IPS DF 6.9 (cell line): Measurements from ENCODE around the gene RAPGEF6.

Source experiments
- DNase-seq: peaks from one replicate; pipeline ENCODE4 v3.0.0-alpha.2; 2013; ENCODE audit warnings: low read depth, low spot score
- H3K27ac ChIP-seq: one replicate; pipeline ENCODE4 v1.5.1; 2013; ENCODE audit warnings: low read length, control low read depth
- H3K27me3 ChIP-seq: 2 replicates; pipeline ENCODE4 v1.6.1; 2013; ENCODE audit warnings: mild to moderate bottlenecking, low read length; ENCODE audit not compliant: control insufficient read depth, insufficient read depth
- H3K36me3 ChIP-seq: 2 replicates; pipeline ENCODE4 v1.6.1; 2013; ENCODE audit warnings: low read length; ENCODE audit not compliant: control insufficient read depth, insufficient read depth
- H3K4me1 ChIP-seq: 2 replicates; pipeline ENCODE4 v1.6.1; 2013; ENCODE audit warnings: low read length; ENCODE audit not compliant: control insufficient read depth, insufficient read depth
- H3K4me3 ChIP-seq: 2 replicates; pipeline ENCODE4 v1.5.1; 2013; ENCODE audit warnings: mild to moderate bottlenecking, low read length
- H3K9me3 ChIP-seq: 2 replicates; pipeline ENCODE4 v1.6.1; 2013; ENCODE audit warnings: low read length, inconsistent platforms; ENCODE audit not compliant: control insufficient read depth, insufficient read depth
- WGBS: extraction: QIAGEN DNeasy Blood & Tissue Kit; methylation state at CpG from one replicate; pipeline ENCODE4 v1.1.7; 2013; ENCODE audit warnings: mixed read lengths, missing lambda C conversion rate; ENCODE audit not compliant: insufficient read length, insufficient coverage; 5-methylcytosine and 5-hydroxymethylcytosine counted together

Gene RAPGEF6

DNA sequence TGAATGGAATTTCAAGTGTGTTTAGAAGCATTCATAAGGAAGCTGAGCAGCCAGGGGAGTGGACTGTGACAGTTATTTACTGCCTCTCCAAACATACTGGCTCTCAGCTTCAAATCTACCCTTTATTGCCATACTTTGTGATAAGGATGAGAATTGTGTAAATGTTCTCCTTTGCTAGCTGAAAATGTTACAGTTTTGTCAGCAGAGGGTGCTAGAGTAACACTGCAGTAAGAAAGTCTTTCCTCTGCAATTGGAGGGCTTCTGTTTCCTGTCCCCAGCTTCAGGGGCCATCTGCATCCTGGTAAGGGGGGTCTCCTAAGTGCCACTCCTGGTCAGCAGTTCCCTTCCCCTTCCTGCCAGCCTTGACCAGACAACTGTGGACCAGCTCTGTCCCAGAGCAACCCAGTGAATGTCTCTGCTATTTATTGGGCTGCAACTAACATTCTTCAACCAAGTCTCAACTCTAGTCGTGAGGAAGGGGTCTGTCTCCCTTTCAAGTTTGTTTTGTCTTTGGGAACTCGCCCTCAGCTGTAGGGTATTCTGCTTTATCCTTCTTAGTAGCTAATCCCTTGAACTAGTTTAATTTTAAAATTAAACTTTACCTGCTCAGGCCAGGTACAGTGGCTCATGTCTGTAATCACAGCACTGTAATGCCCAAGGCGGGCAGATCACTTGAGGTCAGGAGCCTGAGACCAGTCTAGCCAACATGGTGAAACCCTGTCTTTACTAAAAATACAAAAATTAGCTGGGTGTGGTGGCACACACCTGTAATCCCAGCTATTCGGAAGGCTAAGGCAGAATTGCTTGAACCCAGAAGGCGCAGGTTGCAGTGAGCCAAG, 45.3 kb downstream of the RAPGEF6 start:
- peak; percentile 18 for DNase-seq
- no peaks in the 10 kb centered on the region for H3K9me3 ChIP-seq
- whole genome bisulfite sequencing = no CpG with 5 or more reads among the region's 5 CpGs
- H3K4me1 ChIP-seq = peaks cover 1% of the 10 kb centered on the region; the same call in 1 of the 2 replicates
- no peaks in the 10 kb centered on the region for H3K36me3 ChIP-seq
- H3K27me3 ChIP-seq = no peaks in the 10 kb centered on the region
- H3K27ac ChIP-seq = no peak overlapping the region
- no peak overlapping the region for H3K4me3 ChIP-seq

DNA sequence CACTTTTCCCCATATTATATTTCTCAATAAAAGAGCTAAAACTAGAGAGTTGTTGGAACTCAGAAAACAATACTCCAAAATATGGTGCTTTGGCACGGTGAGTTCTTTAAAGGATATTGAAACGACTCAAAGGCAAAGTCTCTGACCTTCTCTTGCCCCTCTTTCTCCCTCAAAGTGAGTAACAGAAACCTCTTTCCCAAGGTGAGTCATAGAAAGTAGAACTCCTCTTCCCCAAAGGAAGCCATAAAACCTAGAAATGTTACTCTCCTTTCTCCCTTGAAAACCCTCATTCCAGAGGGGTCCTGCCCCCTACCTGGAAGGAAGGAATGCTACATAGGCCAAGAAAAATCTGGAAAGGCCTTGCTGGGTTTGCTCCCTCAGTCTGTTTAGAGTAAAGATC, 47.5 kb downstream of the RAPGEF6 start:
- Histone ChIP-seq H3K4me1 (peaks cover 1% of the 10 kb centered on the region; the same call in 1 of the 2 replicates), H3K4me3 (no peak overlapping the region), H3K27ac (no peak overlapping the region), H3K9me3 (no peaks in the 10 kb centered on the region), H3K27me3 (no peaks in the 10 kb centered on the region), H3K36me3 (no peaks in the 10 kb centered on the region)
- DNase-seq = no peak
- no CpG with 5 or more reads among the region's 2 CpGs for WGBS

DNA sequence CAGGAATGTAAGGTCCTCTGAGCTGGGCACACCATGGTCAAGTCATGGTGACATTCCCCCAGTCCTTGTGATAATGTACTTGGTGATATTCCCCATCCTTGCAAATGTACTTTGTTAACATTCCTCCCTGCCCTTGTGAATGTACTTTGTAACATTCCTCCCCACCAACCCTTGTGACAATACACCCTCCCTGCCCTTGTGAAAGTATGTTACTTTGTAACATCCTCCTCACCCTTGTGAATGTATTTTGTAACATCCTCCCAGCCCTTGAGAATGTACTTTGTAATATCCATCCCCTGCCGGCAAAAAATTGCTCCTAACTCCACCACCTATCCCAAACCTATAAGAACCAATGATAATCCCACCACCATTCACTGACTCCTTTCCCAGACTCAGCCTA, 53.3 kb downstream of the RAPGEF6 start:
- H3K36me3 ChIP-seq = no peaks in the 10 kb centered on the region; the same call in 1 of the 2 replicates

DNA sequence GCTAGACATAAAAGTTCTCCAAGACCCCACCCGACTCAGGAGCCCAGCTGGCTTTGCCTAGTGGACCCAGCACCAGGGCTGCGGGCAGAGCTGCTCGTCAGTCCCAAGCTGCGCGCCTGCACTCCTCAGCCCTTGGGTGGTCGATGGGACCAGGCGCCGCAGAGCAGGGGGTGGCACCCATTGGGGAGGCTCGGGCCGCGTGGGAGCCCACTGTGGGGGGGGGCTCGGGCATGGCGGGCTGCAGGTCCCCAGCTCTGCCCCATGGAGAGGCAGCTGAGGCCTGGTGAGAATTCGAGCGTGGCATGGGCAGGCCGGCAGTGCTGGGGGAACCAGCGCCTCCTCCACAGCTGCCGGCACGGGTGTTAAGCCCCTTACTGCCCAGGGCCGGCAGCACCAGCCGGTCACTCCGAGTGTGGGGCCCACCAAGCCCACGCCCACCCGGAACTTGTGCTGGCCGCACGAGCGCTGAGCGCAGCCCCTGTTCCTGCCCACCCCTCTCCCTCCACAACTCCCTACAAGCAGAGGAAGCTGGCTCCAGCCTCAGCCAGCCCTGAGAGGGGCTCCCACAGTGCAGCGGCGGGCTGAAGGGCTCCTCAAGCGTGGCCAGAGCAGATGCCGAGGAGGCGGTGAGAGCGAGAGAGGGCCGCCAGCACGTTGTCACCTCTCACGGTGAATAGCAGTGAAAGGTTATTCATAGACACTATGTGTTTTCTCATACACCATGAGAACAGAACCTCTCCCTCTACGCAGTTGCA, 54.9 kb downstream of the RAPGEF6 start:
- Histone ChIP-seq H3K36me3 (no peaks in the 10 kb centered on the region; the same call in 1 of the 2 replicates), H3K27me3 (no peaks in the 10 kb centered on the region), H3K4me3 (no peak overlapping the region), H3K9me3 (no peaks in the 10 kb centered on the region; the same call in 1 of the 2 replicates), H3K27ac (no peak overlapping the region), H3K4me1 (no peaks in the 10 kb centered on the region)
- no CpG with 5 or more reads among the region's 38 CpGs for WGBS
- no peak for DNase-seq

More for the DNA sequence above, 53.3 kb downstream of the RAPGEF6 start:
- Histone ChIP-seq H3K4me1 (no peaks in the 10 kb centered on the region), H3K27ac (no peak overlapping the region), H3K9me3 (no peaks in the 10 kb centered on the region; the same call in 1 of the 2 replicates), H3K4me3 (no peak overlapping the region), H3K27me3 (no peaks in the 10 kb centered on the region)
- no peak for DNase-seq
- WGBS = no CpG with 5 or more reads among the region's 1 CpG

DNA sequence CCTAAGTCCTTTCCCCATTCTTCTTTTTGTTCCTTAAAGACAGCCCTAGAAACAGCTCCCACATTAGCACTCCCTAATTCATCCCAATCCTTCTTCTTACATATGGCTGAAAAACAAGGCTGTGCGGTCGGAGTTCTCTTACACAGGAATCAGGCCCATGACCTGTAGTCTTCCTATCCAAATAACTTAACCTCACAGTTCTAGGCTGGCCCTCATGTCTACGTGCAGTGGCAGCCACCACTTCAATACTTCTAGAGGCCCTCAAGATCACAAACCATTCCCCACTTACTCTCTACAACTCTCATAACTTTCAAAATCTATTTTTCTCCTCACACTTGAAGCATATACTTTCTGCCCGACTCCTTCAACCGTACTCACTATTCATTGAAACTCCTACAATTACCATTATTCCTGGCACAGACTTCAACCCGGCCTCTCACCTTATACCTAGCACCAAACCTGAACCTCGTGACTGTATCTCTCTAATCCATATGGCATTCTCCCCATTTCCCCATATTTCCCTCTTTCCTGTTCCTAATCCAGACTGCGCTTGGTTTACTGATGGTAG, 59.3 kb downstream of the RAPGEF6 start:
- Histone ChIP-seq H3K27ac (no peak overlapping the region), H3K9me3 (no peaks in the 10 kb centered on the region), H3K27me3 (no peaks in the 10 kb centered on the region), H3K4me3 (no peak overlapping the region), H3K36me3 (no peaks in the 10 kb centered on the region; the same call in 1 of the 2 replicates), H3K4me1 (no peaks in the 10 kb centered on the region)
- no peak for DNase-seq
- WGBS = 100% methylated on average over 2 of the region's 8 CpGs

DNA sequence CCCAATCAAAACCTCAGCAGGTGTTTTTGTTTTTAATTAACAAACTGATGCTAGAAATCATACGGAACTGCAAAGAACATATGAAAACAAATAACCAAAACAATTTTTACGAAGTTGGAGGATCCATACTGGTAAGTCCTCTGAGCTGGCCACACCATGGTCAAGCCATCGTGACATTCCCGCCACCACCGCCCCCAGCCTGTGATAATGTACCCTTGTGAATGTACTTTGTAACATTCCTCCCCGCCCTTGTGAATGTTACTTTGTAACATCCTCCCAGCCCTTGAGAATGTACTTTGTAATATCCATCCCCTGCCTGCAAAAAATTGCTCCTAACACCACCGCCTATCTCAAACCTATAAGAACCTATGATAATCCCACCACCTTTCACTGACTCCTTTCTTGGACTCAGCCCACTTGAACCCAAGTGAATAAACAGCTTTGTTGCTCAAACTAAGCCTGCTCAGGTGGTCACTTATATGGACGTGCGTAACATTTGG, 63.3 kb downstream of the RAPGEF6 start:
- Histone ChIP-seq H3K36me3 (no peaks in the 10 kb centered on the region), H3K4me1 (no peaks in the 10 kb centered on the region), H3K9me3 (no peaks in the 10 kb centered on the region), H3K4me3 (no peak overlapping the region), H3K27me3 (no peaks in the 10 kb centered on the region), H3K27ac (no peak overlapping the region)
- DNase-seq = no peak
- WGBS = no CpG with 5 or more reads among the region's 9 CpGs

DNA sequence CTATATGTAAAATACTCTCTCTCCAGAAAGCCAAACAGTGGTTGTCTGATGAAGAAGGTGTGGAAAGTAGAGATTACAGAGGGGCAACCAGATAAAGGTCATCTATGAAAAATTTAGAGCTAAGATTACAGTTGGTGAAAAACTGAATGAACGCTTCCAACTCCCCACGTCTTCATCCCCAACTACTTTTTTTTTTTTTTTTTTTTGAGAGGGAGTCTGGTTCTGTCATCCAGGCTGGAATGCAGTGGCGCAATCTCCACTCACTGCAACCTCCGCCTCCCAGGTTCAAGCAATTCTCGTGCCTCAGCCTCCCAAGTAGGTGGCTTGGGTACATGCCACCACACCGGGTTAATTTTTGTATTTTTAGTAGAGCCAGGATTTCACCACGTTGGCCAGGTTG, 64.3 kb downstream of the RAPGEF6 start:
- no peak overlapping the region for H3K27ac ChIP-seq
- no CpG with 5 or more reads among the region's 7 CpGs for WGBS
- H3K36me3 ChIP-seq = no peaks in the 10 kb centered on the region
- DNase-seq = no peak
- no peaks in the 10 kb centered on the region for H3K27me3 ChIP-seq
- no peaks in the 10 kb centered on the region for H3K9me3 ChIP-seq
- no peaks in the 10 kb centered on the region for H3K4me1 ChIP-seq
- no peak overlapping the region for H3K4me3 ChIP-seq

DNA sequence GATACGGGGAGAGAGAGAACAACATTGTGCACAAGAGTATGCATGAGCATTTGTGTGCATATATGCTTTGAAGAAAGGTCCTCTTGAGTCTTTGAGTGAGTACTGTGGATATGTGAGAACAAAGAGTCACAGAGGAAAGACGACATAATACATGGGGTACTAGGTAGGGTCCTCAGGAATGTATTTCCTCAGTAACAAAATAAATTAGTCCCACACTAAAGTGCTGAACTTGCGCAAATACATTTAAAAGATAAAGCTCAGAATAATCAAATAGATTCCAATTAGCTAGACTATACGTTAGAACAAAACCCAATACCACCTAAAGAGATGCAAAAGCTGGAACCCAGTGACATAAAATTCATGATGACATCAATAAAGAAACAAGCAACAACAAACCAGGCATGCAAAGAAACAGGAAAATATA, 70.8 kb downstream of the RAPGEF6 start:
- Histone ChIP-seq H3K27ac (no peak overlapping the region), H3K4me1 (0 out of 2 replicates have a peak, but pooled peaks cover 3% of the 10 kb centered on the region), H3K27me3 (no peaks in the 10 kb centered on the region), H3K9me3 (no peaks in the 10 kb centered on the region), H3K4me3 (no peak overlapping the region), H3K36me3 (no peaks in the 10 kb centered on the region)
- no peak for DNase-seq
- no CpG with 5 or more reads among the region's 4 CpGs for WGBS

DNA sequence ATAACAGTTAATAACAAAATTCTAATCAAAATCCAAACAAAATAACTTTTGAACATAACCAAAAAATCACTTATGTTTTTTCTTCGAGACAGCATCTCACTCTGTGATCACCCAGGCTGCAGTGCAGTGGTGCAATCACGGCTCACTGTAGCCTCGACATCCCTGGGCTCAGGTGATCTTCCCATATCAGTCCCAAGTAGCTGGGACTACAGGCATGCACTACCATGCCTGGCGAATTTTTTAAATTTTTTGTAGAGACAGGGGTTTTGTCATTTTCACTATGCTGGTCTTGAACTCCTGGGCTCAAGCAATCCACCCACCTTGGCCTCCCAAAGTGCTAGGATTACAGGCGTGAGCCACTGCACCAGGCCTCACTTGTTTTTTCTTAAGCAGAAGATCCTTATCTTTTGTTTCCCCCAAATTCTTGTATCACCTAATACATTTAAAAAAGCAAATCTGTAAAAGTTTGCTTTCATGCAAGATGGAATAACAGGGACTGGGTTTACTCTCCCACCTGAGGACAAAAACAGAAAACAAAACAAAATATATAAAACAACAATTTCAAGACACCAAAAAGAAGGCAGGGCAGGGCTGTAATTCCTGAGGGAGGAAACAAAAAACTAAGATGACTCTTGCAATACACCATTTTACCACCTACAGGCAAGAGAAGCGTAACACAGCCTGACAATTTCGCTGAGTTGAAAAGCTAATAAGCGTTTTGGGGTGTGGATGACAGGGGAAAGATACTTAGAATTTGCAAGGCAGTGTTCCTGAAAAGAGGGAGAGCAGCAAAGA, 71.4 kb downstream of the RAPGEF6 start:
- H3K27me3 ChIP-seq = no peaks in the 10 kb centered on the region
- WGBS = 100% methylated on average over 1 of the region's 8 CpGs
- no peaks in the 10 kb centered on the region for H3K9me3 ChIP-seq
- DNase-seq = no peak
- no peaks in the 10 kb centered on the region for H3K36me3 ChIP-seq
- H3K4me3 ChIP-seq = no peak overlapping the region
- H3K27ac ChIP-seq = no peak overlapping the region
- H3K4me1 ChIP-seq = 0 out of 2 replicates have a peak, but pooled peaks cover 3% of the 10 kb centered on the region
